GM20431 (cell line): ENCODE results near the gene EOLA1.
"Not testable (repeated sequence)": the region's sequence is repeated elsewhere in the genome, so short reads cannot be mapped to it uniquely, and the experiment has no call there.

ENCODE experiments used
- in situ Hi-C: fragments of 300-500 bp; cut with MseI, MboI; formaldehyde crosslinking; loops from one replicate; pipeline ENCODE4 v1.15.0; 2020; ENCODE audit warnings: low sequenced_read_pairs; ENCODE audit not compliant: unreplicated experiment

EOLA1 gene

GRCh38 chrX:149585631-149586030, 44.8 kb downstream of the EOLA1 start:
- in situ Hi-C loops, result not testable (repeated sequence)

- in situ Hi-C loops, result not testable (repeated sequence)
Observed at GRCh38 chrX:149587359-149587758, 46.5 kb downstream of the EOLA1 start, which contains the start of gene MAGEA9B. Gene MAGEA9B, minus strand, starts transcription at chrX:149587459. Its CDS starts 4,280 bp downstream, at chrX:149583179.

GRCh38 chrX:149590993-149591392, 50.2 kb downstream of the EOLA1 start:
- in situ Hi-C loops, result not testable (repeated sequence)

- in situ Hi-C loops, result not testable (repeated sequence)
Observed at GRCh38 chrX:149595214-149595613, 54.4 kb downstream of the EOLA1 start, which contains the start of gene HSFX2. Gene HSFX2, minus strand, starts transcription at chrX:149595314. Its CDS starts 614 bp downstream, at chrX:149594700.

- in situ Hi-C loops, result not testable (repeated sequence)
Observed at GRCh38 chrX:149595943-149596342, 55.1 kb downstream of the EOLA1 start.
